HCT116 (cell line): ENCODE results near the gene TAPT1. TPM values are rescaled to one million over a fixed set of nuclear protein-coding genes. Genes with fewer than 3 reads are reported as not detected.

Experiments used
- ATAC-seq: fragments of 200-7000 bp; cut with Tn5 transposase; 2 replicates; pipeline ENCODE4 v1.9.1; 2020; ENCODE audit warnings: mild to moderate bottlenecking, moderate library complexity
- BruUV-seq: library from RNA; stranded (reverse); fragments of 400-500 nt; replicated peaks from 2 replicates; lab custom pipeline; 2021; lab: Mats Ljungman, UMichigan
- CTCF ChIA-PET: fragments of 300-600 bp; sonication (Branson Sonifier 250); formaldehyde crosslinking; loops from one replicate; lab custom pipeline; 2021; ENCODE audit warnings: antibody characterized with exemption; lab: Charles Lee
- POLR2A ChIA-PET: fragments of 300-600, 350-600 bp; sonication (Branson Sonifier 250); formaldehyde crosslinking; loops from one replicate; lab custom pipeline; 2021; ENCODE audit warnings: antibody characterized with exemption; lab: Charles Lee
- RAD21 ChIA-PET, 2 experiments: fragments of 300-600 bp; sonication (Branson Sonifier 250); formaldehyde crosslinking; loops; one replicate each; lab custom pipeline; 2023; ENCODE audit warnings: low total read pairs in 2 of 2; ENCODE audit not compliant: uncharacterized antibody in 2 of 2, unreplicated experiment in 2 of 2, low non-redundant PET in 1 of 2; lab: Charles Lee
- DNase-seq: peaks from one replicate; pipeline ENCODE4 v3.0.0-alpha.2; 2010; ENCODE audit warnings: low read depth, low spot score
- H2AFZ ChIP-seq: fragments of 200-600 bp; shearing (Covaris generic), sonication (generic); 2 replicates; pipeline ENCODE4 v1.6.1; 2017; ENCODE audit warnings: low read depth, mixed run types, mixed read lengths, antibody characterized with exemption, low read length; ENCODE audit not compliant: poor library complexity, severe bottlenecking
- H3K27ac ChIP-seq: 2 replicates; pipeline ENCODE4 v1.5.1; 2012; ENCODE audit warnings: low read depth, low read length
- H3K27me3 ChIP-seq: fragments of 200-600 bp; sonication (generic); 2 replicates; pipeline ENCODE4 v1.6.1; 2016; ENCODE audit warnings: mixed run types, low read length, mixed read lengths; ENCODE audit not compliant: insufficient read depth
- H3K36me3 ChIP-seq, 2 experiments: fragments of 200-500 bp in 1 of 2; fragments of 200-600 bp in 1 of 2; sonication (Bioruptor generic) in 1 of 2; sonication (generic) in 1 of 2; 2 replicates each; pipeline versions ENCODE4 v1.5.1 to v1.6.1; 2014 to 2016; ENCODE audit warnings: low read length in 2 of 2, inconsistent platforms in 1 of 2, mixed read lengths in 1 of 2, mixed run types in 1 of 2; ENCODE audit not compliant: insufficient read depth in 2 of 2, control insufficient read depth in 1 of 2
- H3K4me1 ChIP-seq, 2 experiments: fragments of 200-600 bp in 1 of 2; sonication (generic) in 1 of 2; 2 replicates each; pipeline versions ENCODE4 v1.5.1 to v1.6.1; 2012 to 2017; ENCODE audit warnings: low read length in 2 of 2, inconsistent platforms in 1 of 2, mild to moderate bottlenecking in 1 of 2, mixed read lengths in 1 of 2, mixed run types in 1 of 2, moderate library complexity in 1 of 2; ENCODE audit not compliant: insufficient read depth in 2 of 2, control insufficient read depth in 1 of 2
- H3K4me2 ChIP-seq: fragments of 200-600 bp; sonication (generic); 2 replicates; pipeline ENCODE4 v1.6.1; 2017; ENCODE audit warnings: mixed run types, low read length, mixed read lengths
- H3K4me3 ChIP-seq, 2 experiments: fragments of 200-600 bp in 1 of 2; sonication (generic) in 1 of 2; replicated peaks in 1 of 2; 2 replicates each; pipeline ENCODE4 v1.5.1; 2011 to 2016; ENCODE audit warnings: low read length in 2 of 2, control low read depth in 1 of 2, low read depth in 1 of 2, mild to moderate bottlenecking in 1 of 2, mixed read lengths in 1 of 2, mixed run types in 1 of 2
- H3K79me2 ChIP-seq: fragments of 200-600 bp; sonication (generic); 2 replicates; pipeline ENCODE4 v1.6.1; 2017; ENCODE audit warnings: mild to moderate bottlenecking, mixed run types, low read length, moderate library complexity, mixed read lengths; ENCODE audit not compliant: insufficient read depth
- H3K9ac ChIP-seq: fragments of 200-600 bp; sonication (generic); 2 replicates; pipeline ENCODE4 v1.6.1; 2016; ENCODE audit warnings: low read length, mixed read lengths
- H3K9me2 ChIP-seq: fragments of 200-600 bp; sonication (generic), shearing (Covaris generic); 2 replicates; pipeline ENCODE4 v1.6.1; 2017; ENCODE audit warnings: mixed run types, mild to moderate bottlenecking, moderate library complexity; ENCODE audit not compliant: insufficient read depth
- H3K9me3 ChIP-seq, 2 experiments: fragments of 200-500 bp in 1 of 2; fragments of 200-600 bp in 1 of 2; sonication (Bioruptor generic) in 1 of 2; sonication (generic) in 1 of 2; 2 replicates each; pipeline ENCODE4 v1.6.1; 2014 to 2017; ENCODE audit warnings: low read length in 2 of 2, mixed read lengths in 2 of 2, inconsistent platforms in 1 of 2, low read depth in 1 of 2, mild to moderate bottlenecking in 1 of 2, mixed run types in 1 of 2, moderate library complexity in 1 of 2; ENCODE audit not compliant: control insufficient read depth in 1 of 2, insufficient read depth in 1 of 2
- H4K20me1 ChIP-seq: fragments of 200-600 bp; sonication (generic), shearing (Covaris generic); 2 replicates; pipeline ENCODE4 v1.6.1; 2017; ENCODE audit warnings: mixed run types, mild to moderate bottlenecking, moderate library complexity; ENCODE audit not compliant: insufficient read depth
- CBX3 ChIP-seq: IDR thresholded peaks from 2 replicates; pipeline ENCODE4 v1.6.1; 2012; ENCODE audit warnings: low read depth
- CEBPB ChIP-seq: IDR thresholded peaks from 2 replicates; pipeline ENCODE4 v1.6.1; 2012; ENCODE audit warnings: low read depth
- CTCF ChIP-seq, 3 experiments: fragments of 200-600 bp in 1 of 3; sonication (generic) in 1 of 3; IDR thresholded peaks in 2 of 3; conservative IDR thresholded peaks in 1 of 3; 2 replicates each; pipeline ENCODE4 v1.5.1; 2012 to 2017; ENCODE audit warnings: low read depth in 2 of 3, low read length in 2 of 3, antibody characterized with exemption in 1 of 3, borderline replicate concordance in 1 of 3, control low read depth in 1 of 3, mild to moderate bottlenecking in 1 of 3, mixed read lengths in 1 of 3, mixed run types in 1 of 3, moderate library complexity in 1 of 3; ENCODE audit not compliant: insufficient read depth in 1 of 3
- ELF1 ChIP-seq: IDR thresholded peaks from 2 replicates; pipeline ENCODE4 v1.6.1; 2012; ENCODE audit warnings: low read depth, borderline replicate concordance
- EZH2 ChIP-seq: fragments of 200-600 bp; sonication (generic); IDR thresholded peaks from 2 replicates; pipeline ENCODE4 v1.6.1; 2017; ENCODE audit warnings: antibody characterized with exemption, mixed run types
- EZH2phosphoT487 ChIP-seq: fragments of 200-600 bp; IDR thresholded peaks from 2 replicates; pipeline ENCODE4 v1.6.1; 2018; ENCODE audit warnings: antibody characterized with exemption, borderline replicate concordance
- FOSL1 ChIP-seq: IDR thresholded peaks from 2 replicates; pipeline ENCODE4 v1.6.1; 2012; ENCODE audit warnings: low read depth
- POLR2A ChIP-seq: IDR thresholded peaks from 2 replicates; pipeline ENCODE4 v1.7.0; 2011; ENCODE audit warnings: borderline replicate concordance; ENCODE audit not compliant: insufficient read depth, insufficient read length; ENCODE audit errors: extremely low read depth
- POLR2AphosphoS5 ChIP-seq: IDR thresholded peaks from 2 replicates; pipeline ENCODE4 v1.6.1; 2011; ENCODE audit warnings: mild to moderate bottlenecking, low read depth, low read length, moderate library complexity
- SIN3A ChIP-seq: IDR thresholded peaks from 2 replicates; pipeline ENCODE4 v1.6.1; 2012; ENCODE audit warnings: low read depth
- SP1 ChIP-seq: IDR thresholded peaks from 2 replicates; pipeline ENCODE4 v1.6.1; 2012; ENCODE audit warnings: low read depth
- SRF ChIP-seq: IDR thresholded peaks from 2 replicates; pipeline ENCODE4 v1.6.1; 2012; ENCODE audit warnings: low read depth
- TCF7L2 ChIP-seq: IDR thresholded peaks from 2 replicates; pipeline ENCODE4 v1.7.0; 2011; ENCODE audit warnings: borderline replicate concordance, inconsistent platforms; ENCODE audit not compliant: insufficient read depth, insufficient read length; ENCODE audit errors: extremely low read depth
- YY1 ChIP-seq: IDR thresholded peaks from 2 replicates; pipeline ENCODE4 v1.6.1; 2011; ENCODE audit warnings: low read length, low read depth, moderate library complexity, mild to moderate bottlenecking; ENCODE audit not compliant: insufficient replicate concordance; ENCODE audit errors: extremely low read depth
- ZBTB33 ChIP-seq: IDR thresholded peaks from 2 replicates; pipeline ENCODE4 v1.6.1; 2011; ENCODE audit warnings: mild to moderate bottlenecking, low read length, moderate library complexity; ENCODE audit not compliant: insufficient replicate concordance; ENCODE audit errors: extremely low read depth
- ZNF274 ChIP-seq: fragments of 200-500 bp; sonication (Bioruptor generic); IDR thresholded peaks from 2 replicates; pipeline ENCODE4 v1.6.1; 2014; ENCODE audit warnings: mild to moderate bottlenecking, low read depth, low read length, inconsistent platforms
- intact Hi-C: fragments of 100-400 bp; cut with micrococcal nuclease; formaldehyde crosslinking; loops from 2 replicates; pipeline ENCODE4 v1.10.0; 2022
- total RNA-seq: library from RNA; stranded (reverse); gene quantifications from one replicate; pipeline ENCODE4 v1.2.1, GENCODE V29; 2021; ENCODE audit not compliant: unreplicated experiment
- TF ChIP-seq, protein P1 (sequence below): IDR thresholded peaks from 2 replicates; pipeline ENCODE4 v1.6.1; 2012

The TAPT1 gene
- total RNA-seq, 1 experiment from 2014 or later: 11.7 TPM

DNA sequence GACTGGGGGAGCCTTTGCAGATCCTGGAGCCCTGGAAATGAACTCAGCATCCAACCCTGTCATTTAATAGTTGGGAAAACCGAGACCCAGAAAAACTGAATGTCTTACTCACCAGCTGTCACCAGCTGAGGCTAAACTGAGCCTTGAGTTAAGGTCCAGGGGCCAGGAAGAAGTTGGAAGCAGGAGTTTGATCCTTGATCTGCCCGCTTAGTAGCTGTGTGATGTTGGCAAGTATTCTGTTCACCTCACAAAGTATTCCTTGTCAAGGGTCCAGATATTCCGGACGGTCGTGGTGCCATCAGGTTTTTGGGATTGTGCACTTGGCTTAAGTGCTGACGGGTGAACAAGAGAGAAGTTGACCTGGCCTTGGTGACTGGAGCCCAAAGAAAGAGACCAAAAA is 111.7 kb downstream of the TAPT1 start (continued):
- TF ChIP-seq POLR2A (no peak), POLR2AphosphoS5 (no peak), SIN3A (no peak), ZBTB33 (no peak), FOSL1 (no peak)

- Histone ChIP-seq H3K9me3 (no peaks in the 10 kb centered on the region), H3K9ac (no peak overlapping the region), H3K36me3 (no peaks in the 10 kb centered on the region), H4K20me1 (no peaks in the 10 kb centered on the region), H3K4me1 (no peaks in the 10 kb centered on the region), H3K27me3 (peaks cover 7% of the 10 kb centered on the region; the same call in 1 of the 2 replicates), H3K4me2 (no peak overlapping the region), H3K79me2 (no peaks in the 10 kb centered on the region), H3K9me2 (no peaks in the 10 kb centered on the region), H3K27ac (no peak overlapping the region), H3K4me3 (no peak overlapping the region), H2AFZ (no peak overlapping the region)
- RAD21 ChIA-PET: no interaction called here
- intact Hi-C loops: no loop called here
- BruUV-seq: no TSS peak
- no peak for TF ChIP-seq POLR2A
- TF ChIP-seq EZH2phosphoT487: no peak
- no peak for TF ChIP-seq POLR2AphosphoS5
- TF ChIP-seq CBX3: no peak
- no peak for TF ChIP-seq SP1
- TF ChIP-seq, protein P1, sequence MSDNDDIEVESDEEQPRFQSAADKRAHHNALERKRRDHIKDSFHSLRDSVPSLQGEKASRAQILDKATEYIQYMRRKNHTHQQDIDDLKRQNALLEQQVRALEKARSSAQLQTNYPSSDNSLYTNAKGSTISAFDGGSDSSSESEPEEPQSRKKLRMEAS: no peak
- no peak for TF ChIP-seq FOSL1
- TF ChIP-seq CEBPB: no peak
- no peak for TF ChIP-seq CTCF (IDR thresholded peaks at IDR 0.05 in 2 of 3, conservative IDR thresholded peaks at IDR 0.05 in 1 of 3; ENCODE audit: borderline replicate concordance in 1 of 3, insufficient read depth in 1 of 3, low read depth in 2 of 3, low read length in 2 of 3)
- TF ChIP-seq ZBTB33: no peak
- no peak for TF ChIP-seq SRF
- no peak for TF ChIP-seq TCF7L2
- no peak for TF ChIP-seq EZH2
- TF ChIP-seq ZNF274: no peak
- TF ChIP-seq YY1: no peak
- TF ChIP-seq ELF1: no peak
- no peak for TF ChIP-seq SIN3A
- no peak for DNase-seq
- ATAC-seq: no peak
- CTCF ChIA-PET: no interaction called here
- POLR2A ChIA-PET: no interaction called here
Observed at GRCh38 chr4:16113741-16114140, 112.5 kb downstream of the TAPT1 start.
